ENCODE data around the gene TMBIM4.
A peak's percentile ranks its signal among the peaks of the same experiment; 100 is the strongest.

The TMBIM4 gene

GRCh38 chr12:66199141-66199540 is 29.3 kb upstream of the TMBIM4 start:
- no peak overlapping the region for H3K4me3 ChIP-seq (ENCODE audit: low read length)
- TF ChIP-seq CTCF (IDR thresholded peaks at IDR 0.05; ENCODE audit: low read depth, low read length) (no peak), EZH2phosphoT487 (IDR thresholded peaks at IDR 0.05; ENCODE audit: low read depth) (no peak)
- no peak overlapping the region for H2AFZ ChIP-seq (ENCODE audit: low read depth, low read length)
- H3K9me3 ChIP-seq (ENCODE audit: insufficient read depth, low read length), result 0 out of 2 replicates have a peak, but pooled peaks cover 7% of the 10 kb centered on the region
- H3K27ac ChIP-seq (ENCODE audit: low read length), result no peak overlapping the region
- no peaks in the 10 kb centered on the region for H3K27me3 ChIP-seq (ENCODE audit: low read depth, low read length)
- H3K9ac ChIP-seq (ENCODE audit: low read length), result no peak overlapping the region
- no peak overlapping the region for H3K4me2 ChIP-seq (ENCODE audit: low read length)
- H3K4me1 ChIP-seq (ENCODE audit: low read length), result peaks cover 28% of the 10 kb centered on the region
- no peaks in the 10 kb centered on the region for H3K79me2 ChIP-seq (ENCODE audit: low read length)
- H4K20me1 ChIP-seq (ENCODE audit: insufficient read depth, low read length), result no peaks in the 10 kb centered on the region
- no peaks in the 10 kb centered on the region for H3K36me3 ChIP-seq (replicated peaks; ENCODE audit: low read depth, low read length)

- 0 out of 2 replicates have a peak overlapping the region, but pooled peaks have one; percentile 42 for H3K4me2 ChIP-seq (ENCODE audit: low read length)
- no peaks in the 10 kb centered on the region for H4K20me1 ChIP-seq (ENCODE audit: insufficient read depth, low read length)
- peaks cover 36% of the 10 kb centered on the region for H3K4me1 ChIP-seq (ENCODE audit: low read length)
- TF ChIP-seq EZH2phosphoT487 (IDR thresholded peaks at IDR 0.05; ENCODE audit: low read depth), result no peak
- TF ChIP-seq CTCF (IDR thresholded peaks at IDR 0.05; ENCODE audit: low read depth, low read length), result no peak
- H3K27ac ChIP-seq (ENCODE audit: low read length), result no peak overlapping the region
- H3K9me3 ChIP-seq (ENCODE audit: insufficient read depth, low read length), result 0 out of 2 replicates have a peak, but pooled peaks cover 7% of the 10 kb centered on the region
- H3K9ac ChIP-seq (ENCODE audit: low read length), result no peak overlapping the region
- H3K27me3 ChIP-seq (ENCODE audit: low read depth, low read length), result no peaks in the 10 kb centered on the region
- H3K4me3 ChIP-seq (ENCODE audit: low read length), result no peak overlapping the region
- no peaks in the 10 kb centered on the region for H3K79me2 ChIP-seq (ENCODE audit: low read length)
- H2AFZ ChIP-seq (ENCODE audit: low read depth, low read length), result no peak overlapping the region
- no peaks in the 10 kb centered on the region for H3K36me3 ChIP-seq (replicated peaks; ENCODE audit: low read depth, low read length)
Observed at GRCh38 chr12:66197495-66197921, 27.7 kb upstream of the TMBIM4 start.

- Histone ChIP-seq H3K27me3 (ENCODE audit: low read depth, low read length) (no peaks in the 10 kb centered on the region), H3K79me2 (ENCODE audit: low read length) (no peaks in the 10 kb centered on the region), H2AFZ (ENCODE audit: low read depth, low read length) (no peak overlapping the region), H3K4me2 (ENCODE audit: low read length) (peak overlapping the region; percentile 42), H3K36me3 (replicated peaks; ENCODE audit: low read depth, low read length) (no peaks in the 10 kb centered on the region), H3K4me1 (ENCODE audit: low read length) (peaks cover 36% of the 10 kb centered on the region), H3K9me3 (ENCODE audit: insufficient read depth, low read length) (0 out of 2 replicates have a peak, but pooled peaks cover 7% of the 10 kb centered on the region), H3K4me3 (ENCODE audit: low read length) (peak overlapping the region; percentile 6; the same call in 1 of the 2 replicates), H4K20me1 (ENCODE audit: insufficient read depth, low read length) (no peaks in the 10 kb centered on the region), H3K9ac (ENCODE audit: low read length) (no peak overlapping the region), H3K27ac (ENCODE audit: low read length) (peak overlapping the region; percentile 18; the same call in 1 of the 2 replicates)
- TF ChIP-seq EZH2phosphoT487 (IDR thresholded peaks at IDR 0.05; ENCODE audit: low read depth) (no peak), CTCF (IDR thresholded peaks at IDR 0.05; ENCODE audit: low read depth, low read length) (no peak)
Observed at GRCh38 chr12:66196806-66197205, 27.0 kb upstream of the TMBIM4 start.

GRCh38 chr12:66195242-66195641 is 25.4 kb upstream of the TMBIM4 start:
- H3K36me3 ChIP-seq (replicated peaks; ENCODE audit: low read depth, low read length), result no peaks in the 10 kb centered on the region
- H3K4me2 ChIP-seq (ENCODE audit: low read length), result 0 out of 2 replicates have a peak overlapping the region, but pooled peaks have one; percentile 59
- H3K79me2 ChIP-seq (ENCODE audit: low read length), result no peaks in the 10 kb centered on the region
- no peaks in the 10 kb centered on the region for H3K27me3 ChIP-seq (ENCODE audit: low read depth, low read length)
- no peak overlapping the region for H3K27ac ChIP-seq (ENCODE audit: low read length)
- TF ChIP-seq CTCF (IDR thresholded peaks at IDR 0.05; ENCODE audit: low read depth, low read length), result no peak
- no peak for TF ChIP-seq EZH2phosphoT487 (IDR thresholded peaks at IDR 0.05; ENCODE audit: low read depth)
- no peak overlapping the region for H3K9ac ChIP-seq (ENCODE audit: low read length)
- 0 out of 2 replicates have a peak, but pooled peaks cover 5% of the 10 kb centered on the region for H3K9me3 ChIP-seq (ENCODE audit: insufficient read depth, low read length)
- H3K4me3 ChIP-seq (ENCODE audit: low read length), result no peak overlapping the region
- no peak overlapping the region for H2AFZ ChIP-seq (ENCODE audit: low read depth, low read length)
- no peaks in the 10 kb centered on the region for H4K20me1 ChIP-seq (ENCODE audit: insufficient read depth, low read length)
- peaks cover 41% of the 10 kb centered on the region for H3K4me1 ChIP-seq (ENCODE audit: low read length)
